ENCODE results near the gene MCEE. TPM values are rescaled to one million over a fixed set of nuclear protein-coding genes. Genes with fewer than 3 reads are reported as not detected.

Gene MCEE
- total RNA-seq, 6 experiments from 2014 or later: 10.3 to 15.5 (median 14.4) TPM

- DNase-seq: no peak
- H3K4me3 Mint-ChIP-seq: no peak overlapping the region
- H3K36me3 Mint-ChIP-seq (ENCODE audit: low read depth): no peaks in the 10 kb centered on the region
- no peak overlapping the region for H3K27ac Mint-ChIP-seq
- no peaks in the 10 kb centered on the region for H3K9me3 Mint-ChIP-seq
- TF ChIP-seq CTCF (IDR thresholded peaks at IDR 0.05): no peak
- peaks cover 4% of the 10 kb centered on the region; the same call in 1 of the 2 replicates for H3K4me1 Mint-ChIP-seq (ENCODE audit: low read depth)
- H3K27me3 Mint-ChIP-seq (ENCODE audit: insufficient read depth): peaks cover 22% of the 10 kb centered on the region
Observed at GRCh38 chr2:71060871-71061270, 69.2 kb downstream of the MCEE start.

- Mint-ChIP-seq H3K4me3 (no peak overlapping the region), H3K27me3 (ENCODE audit: insufficient read depth) (peaks cover 22% of the 10 kb centered on the region)
Observed at GRCh38 chr2:71060211-71060610, 69.8 kb downstream of the MCEE start.

More at GRCh38 chr2:71060211-71060610, 69.8 kb downstream of the MCEE start:
- DNase-seq: no peak
- TF ChIP-seq CTCF (IDR thresholded peaks at IDR 0.05): no peak
- peaks cover 4% of the 10 kb centered on the region; the same call in 1 of the 2 replicates for H3K4me1 Mint-ChIP-seq (ENCODE audit: low read depth)
- no peaks in the 10 kb centered on the region for H3K36me3 Mint-ChIP-seq (ENCODE audit: low read depth)
- H3K27ac Mint-ChIP-seq: no peak overlapping the region
- H3K9me3 Mint-ChIP-seq: no peaks in the 10 kb centered on the region

Other genes starting within 250 kb of the MCEE start
- 1 to 10 TPM; 1.1 to 2.8 (median 1.4) TPM for gene VAX2, start 229.7 kb downstream of the MCEE start, total RNA-seq (2021; fragmentation: NEBNext Ultra II Directional; extraction: Animal tissue kit (Norgen Biotek cat#: 25700))
- under 1 TPM in 3 of 6 experiments, not detected in 3; 0.22 to 0.66 (median 0.57) TPM for gene ATP6V1B1, start 194.3 kb downstream of the MCEE start, total RNA-seq (2021; fragmentation: NEBNext Ultra II Directional; extraction: Animal tissue kit (Norgen Biotek cat#: 25700))
- gene ANKRD53, start 151.6 kb downstream of the MCEE start, total RNA-seq (2021; fragmentation: NEBNext Ultra II Directional; extraction: Animal tissue kit (Norgen Biotek cat#: 25700)): 1 to 10 TPM in 3 of 6 experiments, under 1 TPM in 3; 0.64 to 1.1 (median 0.85) TPM
- 100 to 1,000 TPM in 3 of 6 experiments, 10 to 100 TPM in 3; 91.6 to 129 (median 103) TPM for gene TEX261, start 135.4 kb downstream of the MCEE start, total RNA-seq (2021; fragmentation: NEBNext Ultra II Directional; extraction: Animal tissue kit (Norgen Biotek cat#: 25700))
- gene NAGK, start 61.6 kb downstream of the MCEE start, total RNA-seq (2021; fragmentation: NEBNext Ultra II Directional; extraction: Animal tissue kit (Norgen Biotek cat#: 25700)): 100 to 1,000 TPM in 3 of 6 experiments, 10 to 100 TPM in 3; 97.3 to 121 (median 101) TPM
- gene MPHOSPH10, start 405 bp upstream of the MCEE start, total RNA-seq (2021; fragmentation: NEBNext Ultra II Directional; extraction: Animal tissue kit (Norgen Biotek cat#: 25700)): 10 to 100 TPM; 27.7 to 39.5 (median 36.5) TPM
- gene PAIP2B, start 96.9 kb upstream of the MCEE start, total RNA-seq (2021; fragmentation: NEBNext Ultra II Directional; extraction: Animal tissue kit (Norgen Biotek cat#: 25700)): under 1 TPM; 0.11 to 0.40 (median 0.20) TPM
- 10 to 100 TPM; 58.5 to 66.6 (median 60.6) TPM for gene ZNF638, start 201.6 kb upstream of the MCEE start, total RNA-seq (2021; fragmentation: NEBNext Ultra II Directional; extraction: Animal tissue kit (Norgen Biotek cat#: 25700))